GM21423 (cell line): ENCODE data around the gene DNAAF1.
"Not testable (repeated sequence)": the region's sequence is repeated elsewhere in the genome, so short reads cannot be mapped to it uniquely, and the experiment has no call there.

ENCODE experiments used
- ATAC-seq: cut with Tn5 transposase; IDR thresholded peaks from one replicate; pipeline ENCODE4 v1.9.1; 2021; ENCODE audit warnings: mild to moderate bottlenecking, moderate library complexity; ENCODE audit not compliant: unreplicated experiment

The DNAAF1 gene

DNA sequence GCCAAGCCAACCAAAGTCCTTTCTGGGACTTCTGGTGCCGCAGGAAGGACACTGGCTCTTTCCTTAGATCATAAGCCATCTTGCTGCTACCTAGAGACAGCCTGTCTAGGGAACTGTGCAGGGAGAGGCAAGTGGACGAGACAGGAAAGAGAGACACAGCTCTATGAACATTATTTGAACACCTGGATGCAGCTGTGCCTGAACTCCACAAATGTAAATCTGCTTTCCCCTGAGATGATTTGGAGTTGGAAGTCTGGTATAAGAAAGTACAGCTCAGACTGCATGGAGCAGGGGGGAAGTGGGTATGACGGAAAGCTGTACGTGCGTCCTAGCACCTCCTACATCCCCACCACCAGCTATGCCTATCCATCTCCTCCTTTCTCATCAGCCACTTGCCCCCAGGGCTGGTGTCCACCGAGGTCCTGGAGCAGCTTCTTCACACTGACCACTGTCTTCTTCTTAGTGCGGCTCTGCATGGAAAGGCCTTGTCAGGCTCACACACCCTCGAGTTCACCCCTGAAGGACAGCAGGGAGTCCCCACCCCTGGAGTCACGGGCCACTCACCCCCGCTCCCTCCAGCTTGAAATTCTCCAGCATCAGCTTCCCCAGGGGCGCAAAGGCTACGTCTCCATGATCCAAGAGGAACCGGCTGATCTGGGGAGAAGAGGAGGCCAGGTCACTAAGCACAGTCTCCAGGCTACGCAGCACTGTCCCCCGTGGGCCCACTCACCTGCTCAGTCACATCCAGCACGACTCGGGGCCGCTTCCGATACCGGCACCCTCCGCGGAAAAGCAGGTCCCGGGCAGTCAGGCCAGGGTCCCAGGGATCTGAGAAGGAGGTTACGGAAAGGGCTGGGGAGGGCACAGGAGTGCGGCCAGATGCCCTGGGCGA lies 37.8 kb downstream of the DNAAF1 start:
- ATAC-seq: no peak

DNA sequence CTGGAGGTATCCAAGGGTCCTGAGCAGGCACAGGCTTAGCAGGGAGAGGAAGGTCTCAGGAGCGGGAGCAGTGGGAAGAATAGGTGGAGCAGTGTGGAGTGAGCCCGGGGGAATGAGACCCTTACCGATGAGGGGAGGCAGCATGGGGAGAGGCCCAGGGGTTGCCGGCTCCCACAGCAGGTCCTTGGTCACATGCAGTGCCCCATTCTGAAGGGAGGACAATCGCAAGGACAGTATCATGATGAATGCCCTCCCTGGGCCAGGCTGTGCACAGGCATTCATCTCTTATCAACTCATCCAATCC lies 38.4 kb downstream of the DNAAF1 start:
- no peak for ATAC-seq

DNA sequence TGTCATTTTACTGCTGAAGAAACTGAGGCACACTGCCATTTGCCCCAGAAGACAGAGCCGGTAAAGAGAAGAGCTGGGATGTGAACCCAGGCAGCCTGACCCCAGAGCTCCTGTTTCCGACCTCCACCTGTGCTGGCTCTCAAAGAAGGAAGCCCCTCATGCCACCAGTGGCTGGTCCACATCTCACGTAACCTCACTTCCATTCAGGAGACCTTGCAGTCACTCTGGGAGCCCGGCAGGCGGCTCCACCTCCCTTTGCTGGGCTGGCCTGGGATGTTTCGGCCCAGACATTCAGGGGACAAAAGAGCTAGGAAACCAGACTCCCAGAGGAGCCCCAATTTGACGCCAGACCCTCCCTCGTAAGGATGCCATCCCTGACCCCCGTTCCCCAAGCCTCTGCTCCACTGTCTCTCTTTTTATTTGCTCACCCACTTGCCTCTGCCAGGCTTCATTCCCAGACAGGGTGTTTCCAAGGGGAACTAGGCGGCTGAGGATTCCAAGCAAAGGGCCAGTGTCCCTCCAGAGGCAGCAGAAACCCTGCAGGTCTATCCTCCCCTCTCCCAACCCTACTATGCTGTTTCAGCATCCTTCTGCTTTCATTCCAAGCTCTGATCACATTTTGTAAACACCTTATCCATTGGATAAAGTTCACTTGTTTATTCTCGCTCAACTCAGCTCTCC lies 38.9 kb downstream of the DNAAF1 start:
- no peak for ATAC-seq

DNA sequence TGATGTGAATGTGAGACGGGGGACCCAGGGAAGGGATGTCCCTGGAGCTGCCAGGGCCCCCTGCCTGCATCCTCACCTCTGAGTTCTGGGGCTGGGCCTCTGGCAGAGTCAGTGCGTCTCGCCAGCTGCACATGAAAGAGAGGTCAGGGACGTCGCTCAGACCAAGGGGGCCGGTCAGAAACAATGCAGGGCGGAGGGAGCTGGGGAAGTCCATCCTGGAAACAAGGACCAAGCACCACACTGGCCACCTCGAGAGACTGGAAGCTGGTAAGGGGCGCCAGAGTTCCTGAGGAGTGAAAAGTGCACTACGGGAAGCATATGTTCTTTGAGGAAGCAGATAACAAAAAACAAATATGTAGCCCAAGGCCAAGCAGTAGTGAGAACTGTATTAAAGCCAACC lies 39.7 kb downstream of the DNAAF1 start:
- ATAC-seq: no peak

DNA sequence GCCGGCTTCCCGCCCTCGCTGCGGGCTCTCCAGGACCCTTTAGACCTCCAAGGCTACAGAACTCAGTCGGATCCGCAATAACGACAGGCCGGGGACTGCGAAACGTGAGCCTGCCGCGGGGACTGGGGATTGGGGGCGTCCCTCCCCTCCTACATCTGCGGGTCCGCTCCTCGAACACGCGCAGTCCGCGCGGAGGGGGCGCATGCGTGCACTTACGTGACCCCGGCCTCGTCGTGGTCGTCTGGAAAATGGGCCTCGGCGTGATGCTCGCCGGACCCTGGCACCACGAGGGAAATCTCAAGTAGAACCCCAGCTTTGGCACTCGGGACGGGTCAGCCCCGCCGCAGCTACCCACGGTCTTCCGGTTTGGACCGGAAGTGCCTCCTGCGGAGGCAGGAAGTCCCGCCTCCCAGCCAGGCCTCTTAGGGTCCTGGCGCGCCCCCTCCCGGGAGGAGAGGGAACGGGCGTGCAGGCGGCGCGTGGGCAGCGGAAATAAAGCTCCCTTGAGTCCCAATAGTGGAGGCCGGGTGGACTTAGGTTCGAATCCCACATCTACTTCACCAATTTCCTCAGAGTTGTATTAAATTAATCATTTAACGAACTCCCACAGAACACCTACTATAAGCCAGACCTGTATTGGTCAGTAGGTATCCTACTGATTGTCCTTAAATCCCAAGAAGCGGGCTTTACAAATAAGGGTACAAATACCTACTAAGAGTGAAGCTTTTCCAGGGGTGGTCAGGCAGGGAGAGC lies 41.8 kb downstream of the DNAAF1 start, which contains the start of gene TAF1C:
Gene TAF1C (minus strand): TSS at position 373 of the 753 bp plus-strand sequence. CDS start 2,069 bp downstream, outside the sequence.
- peak; percentile 95 for ATAC-seq

DNA sequence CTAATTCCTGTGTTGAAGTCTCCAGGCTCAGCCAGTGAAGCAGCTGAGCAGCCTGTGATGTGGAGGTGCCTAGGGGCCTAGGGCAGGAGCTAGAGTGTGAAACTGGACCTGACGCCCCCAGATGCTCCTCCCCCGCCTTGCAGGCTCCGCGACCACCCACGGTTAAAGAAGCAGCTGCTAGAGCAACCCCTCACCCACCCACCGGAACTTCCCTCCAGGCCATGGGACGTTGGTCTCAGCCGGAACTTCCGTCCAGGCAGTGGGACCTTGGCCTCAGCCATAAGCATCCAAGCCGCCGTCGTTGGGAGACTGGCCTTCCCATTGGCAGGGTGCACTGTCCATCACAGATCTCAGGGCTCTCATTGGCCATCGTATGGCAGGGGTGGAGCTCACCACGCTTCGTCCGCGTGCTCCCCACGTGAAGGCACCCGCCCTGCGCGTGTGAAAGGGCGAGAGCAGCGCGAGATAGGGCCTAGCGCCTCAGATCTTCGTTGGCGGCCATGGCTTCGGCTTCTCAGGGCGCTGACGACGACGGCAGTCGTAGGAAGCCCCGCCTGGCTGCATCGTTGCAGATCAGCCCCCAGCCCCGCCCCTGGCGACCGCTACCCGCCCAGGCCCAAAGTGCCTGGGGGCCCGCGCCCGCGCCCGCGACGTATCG lies 45.8 kb downstream of the DNAAF1 start, which contains the start of gene ADAD2:
Gene ADAD2 (plus strand): TSS at position 427 of the 658 bp plus-strand sequence. CDS start 74 bp downstream, at position 501.
- no peak for ATAC-seq

DNA sequence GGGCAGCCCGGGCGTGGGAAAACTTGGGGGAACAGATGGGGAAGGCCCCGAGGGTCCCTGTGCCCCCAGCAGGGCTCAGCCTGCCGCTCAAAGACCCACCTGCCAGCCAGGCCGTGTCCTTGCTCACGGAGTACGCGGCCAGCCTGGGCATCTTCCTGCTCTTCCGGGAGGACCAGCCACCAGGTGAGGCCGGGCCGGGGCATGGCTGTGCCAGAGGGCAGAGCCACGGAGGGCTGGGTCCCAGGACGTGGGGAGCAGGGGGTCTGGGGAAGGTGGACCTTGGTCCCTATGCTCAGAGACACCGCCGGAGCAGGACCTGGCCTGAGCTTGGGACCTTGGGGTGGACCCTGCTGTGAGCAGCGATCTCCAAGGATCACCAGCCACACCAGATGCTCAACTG lies 46.4 kb downstream of the DNAAF1 start:
- ATAC-seq: no peak

DNA sequence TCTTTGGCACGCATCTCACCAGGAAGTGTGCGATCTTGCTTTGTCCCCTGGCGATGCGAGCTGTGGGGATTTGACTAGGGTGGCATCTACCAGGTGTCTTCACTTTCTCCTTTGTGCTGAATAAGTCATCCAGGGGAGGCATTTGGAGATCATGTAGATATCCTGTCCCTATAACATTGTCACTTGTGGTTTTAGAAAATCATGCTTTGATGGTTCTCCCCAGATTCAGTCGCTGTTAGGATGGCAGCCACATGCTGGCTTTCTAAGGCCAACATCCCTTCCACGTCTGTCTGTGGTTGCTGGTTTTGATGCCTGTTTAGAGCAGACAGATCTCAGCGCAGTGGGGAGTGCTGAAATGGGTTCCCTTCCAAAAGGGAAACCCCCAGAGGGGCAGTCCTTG lies 48.4 kb downstream of the DNAAF1 start:
- no peak for ATAC-seq

DNA sequence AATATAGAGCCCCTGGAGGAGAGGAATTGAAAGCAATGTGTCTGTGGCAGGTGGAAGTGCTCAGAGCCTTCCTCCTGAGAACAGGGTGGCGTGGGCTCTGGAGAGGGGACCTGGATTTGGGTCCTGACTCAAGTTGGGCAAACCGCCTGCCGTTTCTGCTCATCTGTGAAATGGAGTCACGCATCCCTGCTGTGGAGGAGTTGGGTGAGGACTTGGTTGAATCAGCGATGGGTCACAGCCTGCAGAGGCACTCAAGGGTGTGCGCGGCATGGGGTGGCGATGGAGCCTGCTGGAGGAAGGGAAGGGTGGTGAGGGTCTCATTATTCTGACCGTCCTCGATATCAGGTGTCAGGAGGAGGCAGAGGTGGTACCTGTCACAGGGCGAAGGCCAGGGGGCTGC lies 48.9 kb downstream of the DNAAF1 start:
- no peak for ATAC-seq

DNA sequence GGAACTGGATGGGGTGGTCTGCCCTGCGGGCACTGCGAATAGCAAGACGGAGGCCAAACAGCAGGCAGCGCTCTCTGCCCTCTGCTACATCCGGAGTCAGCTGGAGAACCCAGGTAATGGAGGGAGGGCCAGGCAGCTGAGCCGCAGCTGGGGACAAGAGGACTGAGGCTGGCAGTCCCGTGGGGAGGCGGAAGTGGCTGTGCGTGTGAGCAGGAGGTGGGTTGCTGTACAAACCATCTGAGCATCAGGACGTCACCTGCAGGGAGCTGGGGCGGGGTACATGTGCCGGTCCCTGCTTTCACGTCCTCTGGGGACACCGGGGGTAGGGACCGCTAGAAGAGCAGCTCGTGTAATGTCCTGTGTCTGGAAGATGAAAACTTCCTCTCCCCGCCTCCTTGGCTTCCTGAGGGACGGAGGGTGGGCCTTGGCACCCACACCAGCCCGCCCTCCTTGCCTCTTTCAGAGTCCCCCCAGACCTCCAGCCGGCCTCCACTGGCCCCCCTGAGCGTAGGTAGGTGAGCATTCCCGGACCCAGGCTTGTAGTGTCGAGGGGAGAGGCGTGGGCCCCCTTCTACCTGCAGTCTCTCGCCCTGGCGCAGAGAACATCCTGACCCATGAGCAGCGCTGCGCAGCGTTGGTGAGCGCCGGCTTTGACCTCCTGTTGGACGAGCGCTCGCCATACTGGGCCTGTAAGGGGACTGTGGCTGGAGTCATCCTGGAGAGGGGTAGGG lies 49.5 kb downstream of the DNAAF1 start:
- peak; percentile 61 for ATAC-seq

DNA sequence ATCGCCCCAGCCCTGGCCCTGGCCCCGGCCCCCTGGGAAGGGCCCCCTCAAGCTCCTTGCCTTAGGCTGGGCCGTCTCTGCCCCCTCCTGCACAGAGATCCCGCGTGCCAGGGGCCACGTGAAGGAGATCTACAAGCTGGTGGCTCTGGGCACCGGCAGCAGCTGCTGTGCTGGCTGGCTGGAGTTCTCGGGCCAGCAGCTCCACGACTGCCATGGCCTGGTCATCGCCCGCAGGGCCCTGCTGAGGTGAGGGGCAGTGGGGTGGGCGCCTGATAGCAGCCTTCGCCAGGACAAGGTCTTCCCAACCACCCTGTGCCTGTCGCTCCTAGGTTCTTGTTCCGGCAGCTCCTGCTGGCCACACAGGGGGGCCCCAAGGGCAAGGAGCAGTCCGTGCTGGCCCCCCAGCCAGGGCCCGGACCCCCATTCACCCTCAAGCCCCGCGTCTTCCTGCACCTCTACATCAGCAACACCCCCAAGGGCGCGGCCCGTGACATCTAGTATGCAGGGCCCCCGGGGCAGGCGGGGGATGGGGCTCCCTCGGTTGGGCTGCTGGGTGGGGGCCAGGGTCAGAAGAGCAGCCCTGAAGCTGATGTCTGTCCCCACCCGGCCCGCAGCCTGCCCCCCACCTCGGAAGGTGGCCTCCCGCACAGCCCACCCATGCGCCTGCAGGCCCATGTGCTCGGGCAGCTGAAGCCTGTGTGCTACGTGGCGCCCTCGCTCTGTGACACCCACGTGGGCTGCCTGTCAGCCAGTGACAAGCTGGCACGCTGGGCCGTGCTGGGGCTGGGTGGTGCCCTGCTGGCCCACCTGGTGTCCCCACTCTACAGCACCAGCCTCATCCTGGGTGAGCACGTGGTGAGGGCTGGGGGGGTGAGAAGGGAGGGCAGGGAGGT lies 50.3 kb downstream of the DNAAF1 start:
- ATAC-seq: no peak

DNA sequence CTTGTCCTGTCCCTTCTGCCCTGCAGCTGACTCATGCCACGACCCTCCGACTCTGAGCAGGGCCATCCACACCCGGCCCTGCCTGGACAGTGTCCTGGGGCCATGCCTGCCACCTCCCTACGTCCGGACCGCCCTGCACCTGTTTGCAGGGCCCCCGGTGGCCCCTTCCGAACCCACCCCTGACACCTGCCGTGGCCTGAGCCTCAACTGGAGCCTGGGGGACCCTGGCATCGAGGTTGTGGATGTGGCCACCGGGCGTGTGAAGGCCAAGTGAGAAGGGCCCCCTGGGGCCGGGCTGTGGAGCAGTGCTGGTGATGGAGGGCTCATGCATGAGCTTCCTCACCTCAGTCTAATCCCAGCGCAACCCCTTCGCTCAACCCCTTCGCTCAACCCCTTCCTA lies 51.0 kb downstream of the DNAAF1 start:
- no peak for ATAC-seq

DNA sequence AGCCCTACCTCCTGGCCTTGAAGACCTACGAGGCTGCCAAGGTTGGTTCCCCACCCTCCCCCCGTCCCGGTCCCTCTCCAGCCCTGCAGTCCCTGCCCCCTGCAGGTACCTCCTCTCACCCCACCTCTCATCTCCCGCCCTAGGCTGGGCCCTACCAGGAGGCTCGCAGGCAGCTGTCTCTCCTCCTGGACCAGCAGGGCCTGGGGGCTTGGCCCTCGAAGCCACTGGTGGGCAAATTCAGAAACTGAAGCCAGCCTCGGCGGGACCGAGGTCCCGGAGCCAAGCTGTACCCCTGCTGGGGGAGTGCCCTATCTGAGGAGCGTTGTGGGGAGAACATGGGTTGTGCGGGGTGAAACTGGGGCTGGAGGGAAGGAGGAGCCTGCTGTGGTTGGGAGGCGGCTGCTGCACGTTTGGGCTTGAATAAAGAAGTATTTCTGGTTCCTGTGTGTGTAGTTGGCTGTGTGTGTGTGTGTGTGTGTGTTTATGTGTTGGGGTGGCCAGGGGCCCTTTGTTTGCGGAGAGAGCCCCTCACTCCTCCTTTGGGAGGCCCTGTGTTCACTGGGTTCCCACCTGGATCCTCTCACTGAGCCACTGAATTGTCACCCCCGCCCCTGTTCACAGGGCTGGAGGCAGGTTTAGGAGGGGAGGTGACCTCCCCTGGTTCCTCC lies 51.8 kb downstream of the DNAAF1 start:
- ATAC-seq: no peak

DNA sequence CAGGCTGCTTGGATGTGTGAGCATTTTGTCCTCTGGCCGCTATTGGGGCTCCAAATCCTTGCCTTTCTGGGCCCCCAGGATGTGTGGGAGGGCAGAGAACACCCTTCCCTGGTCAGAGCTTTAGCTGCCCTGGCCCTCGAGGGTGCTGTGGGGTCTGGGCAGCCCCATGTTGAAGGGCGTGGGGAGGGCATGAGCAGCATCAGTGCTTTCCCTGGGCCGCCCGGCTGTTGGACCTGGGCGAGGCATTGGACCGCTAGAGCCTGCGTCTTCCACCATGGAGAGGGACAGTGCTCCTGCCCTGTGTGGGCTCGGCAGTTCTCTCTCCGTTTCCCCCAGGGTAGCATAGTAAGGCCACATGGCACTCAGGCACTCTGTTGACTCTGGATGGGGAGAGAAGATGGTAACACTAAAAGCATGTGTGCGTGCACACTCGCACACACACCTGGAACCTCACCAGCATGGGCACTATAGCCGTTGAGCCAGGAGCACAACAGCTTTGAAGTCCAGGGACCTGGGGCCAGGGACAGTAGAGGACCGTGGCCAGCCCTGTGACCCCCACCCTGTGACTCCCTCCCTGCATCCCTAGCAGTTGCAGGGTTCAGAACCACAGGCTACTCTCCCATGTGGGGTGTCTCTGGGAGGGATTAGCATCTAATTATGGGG lies 52.5 kb downstream of the DNAAF1 start:
- ATAC-seq: no peak

DNA sequence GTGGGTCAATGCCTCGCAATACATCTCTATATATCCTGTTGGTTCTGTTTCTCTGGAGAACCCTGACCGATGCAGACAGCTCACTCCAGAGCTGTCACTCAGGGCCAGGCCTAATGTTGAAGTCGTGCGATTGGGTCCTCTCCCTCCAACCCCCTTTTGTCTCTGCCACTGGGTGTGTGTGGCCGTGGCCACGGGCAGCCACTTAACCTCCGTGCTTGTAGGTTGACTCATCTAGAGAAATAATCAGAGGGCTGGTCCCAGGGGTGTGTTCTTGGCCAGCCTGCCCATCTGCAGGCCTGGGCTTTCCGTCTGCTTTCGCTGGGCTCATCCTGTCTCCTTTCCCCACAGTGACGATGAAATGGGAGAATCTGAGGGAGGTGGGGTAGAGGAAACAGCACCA lies 53.3 kb downstream of the DNAAF1 start:
- no peak for ATAC-seq

DNA sequence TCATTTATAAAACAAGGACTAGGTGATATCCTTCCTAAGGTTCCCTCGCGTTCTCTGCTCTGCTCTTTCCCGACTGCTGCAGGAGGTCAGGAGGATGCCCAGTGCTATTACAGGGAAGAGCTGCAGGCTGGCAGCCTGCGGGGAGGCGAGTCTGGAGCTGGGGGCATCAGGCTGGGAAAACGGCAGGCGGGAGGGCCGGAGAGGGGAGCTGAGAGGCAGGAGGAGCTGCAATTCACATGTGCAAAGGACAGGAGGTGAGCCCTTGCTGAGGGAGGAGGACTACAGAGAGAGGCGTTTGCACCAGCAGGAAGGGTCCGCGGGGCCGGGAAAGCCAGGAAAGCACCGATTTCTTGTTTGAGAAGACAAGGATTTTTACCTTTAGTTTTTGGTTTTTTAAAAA lies 54.0 kb downstream of the DNAAF1 start:
- no peak for ATAC-seq

DNA sequence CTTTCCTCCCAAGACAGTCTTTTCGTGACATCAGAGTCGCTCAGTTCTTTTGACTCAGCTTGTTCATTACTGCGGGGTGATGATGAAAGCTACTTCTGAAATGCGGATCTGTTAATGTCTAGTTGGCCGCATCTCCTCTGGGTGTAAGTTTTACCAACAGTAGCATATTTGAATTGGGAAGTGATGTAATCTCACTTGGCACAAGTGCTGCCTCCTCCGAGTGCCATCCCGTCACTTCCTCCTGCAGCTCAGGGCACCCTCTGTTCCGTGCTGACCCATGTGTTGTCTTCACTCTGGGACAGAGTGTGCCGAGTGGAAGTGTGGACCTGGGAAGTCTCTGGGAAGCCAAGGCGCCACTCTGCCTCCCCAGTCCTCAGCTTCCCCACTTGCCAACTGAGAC lies 54.8 kb downstream of the DNAAF1 start:
- no peak for ATAC-seq

DNA sequence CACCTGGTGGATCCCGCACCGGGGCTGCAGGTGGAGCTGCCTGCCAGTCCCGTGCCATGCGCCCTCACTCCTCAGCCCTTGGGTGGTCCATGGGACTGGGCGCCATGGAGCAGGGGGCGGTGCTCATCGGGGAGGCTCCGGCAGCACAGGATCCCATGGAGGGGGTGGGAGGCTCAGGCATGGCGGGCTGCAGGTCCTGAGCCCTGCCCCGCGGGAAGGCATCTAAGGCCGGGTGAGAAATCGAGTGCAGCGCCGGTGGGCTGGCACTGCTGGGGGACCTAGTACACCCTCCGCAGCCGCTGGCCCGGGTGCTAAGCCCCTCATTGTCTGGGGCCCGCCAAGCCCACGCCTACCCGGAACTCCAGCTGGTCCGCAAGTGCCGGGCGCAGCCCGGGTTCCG lies 59.4 kb downstream of the DNAAF1 start:
- not testable (repeated sequence) for ATAC-seq
